PC-3 (cell line): Measurements from ENCODE around the gene FHAD1.

Experiments used
- CTCF ChIP-seq: fragments of 300-600 bp; sonication (generic); conservative IDR thresholded peaks from 2 replicates; pipeline ENCODE4 v1.5.1; 2017; ENCODE audit warnings: antibody characterized with exemption, low read depth, mild to moderate bottlenecking, low read length
- EZH2 ChIP-seq: fragments of 300-600 bp; sonication (generic); IDR thresholded peaks from one replicate; pipeline ENCODE4 v1.6.1; 2017; ENCODE audit warnings: antibody characterized with exemption, mild to moderate bottlenecking, low read length; ENCODE audit not compliant: unreplicated experiment

- TF ChIP-seq CTCF (no peak), EZH2 (no peak)
These were observed 115.2 kb downstream of the FHAD1 start for GRCh38 chr1:15362096-15362736.
